HCT116 (cell line): ENCODE measurements around the gene BTBD9. TPM values are rescaled to one million over a fixed set of nuclear protein-coding genes. Genes with fewer than 3 reads are reported as not detected.

Experiments used
- ATAC-seq: fragments of 200-7000 bp; cut with Tn5 transposase; 2 replicates; pipeline ENCODE4 v1.9.1; 2020; ENCODE audit warnings: mild to moderate bottlenecking, moderate library complexity
- BruUV-seq: library from RNA; stranded (reverse); fragments of 400-500 nt; replicated peaks from 2 replicates; lab custom pipeline; 2021; lab: Mats Ljungman, UMichigan
- CTCF ChIA-PET: fragments of 300-600 bp; sonication (Branson Sonifier 250); formaldehyde crosslinking; loops from one replicate; lab custom pipeline; 2021; ENCODE audit warnings: antibody characterized with exemption; lab: Charles Lee
- POLR2A ChIA-PET: fragments of 300-600, 350-600 bp; sonication (Branson Sonifier 250); formaldehyde crosslinking; loops from one replicate; lab custom pipeline; 2021; ENCODE audit warnings: antibody characterized with exemption; lab: Charles Lee
- RAD21 ChIA-PET, 2 experiments: fragments of 300-600 bp; sonication (Branson Sonifier 250); formaldehyde crosslinking; loops; one replicate each; lab custom pipeline; 2023; ENCODE audit warnings: low total read pairs in 2 of 2; ENCODE audit not compliant: uncharacterized antibody in 2 of 2, unreplicated experiment in 2 of 2, low non-redundant PET in 1 of 2; lab: Charles Lee
- DNase-seq: peaks from one replicate; pipeline ENCODE4 v3.0.0-alpha.2; 2010; ENCODE audit warnings: low read depth, low spot score
- H2AFZ ChIP-seq: fragments of 200-600 bp; shearing (Covaris generic), sonication (generic); 2 replicates; pipeline ENCODE4 v1.6.1; 2017; ENCODE audit warnings: low read depth, mixed run types, mixed read lengths, antibody characterized with exemption, low read length; ENCODE audit not compliant: poor library complexity, severe bottlenecking
- H3K27ac ChIP-seq: 2 replicates; pipeline ENCODE4 v1.5.1; 2012; ENCODE audit warnings: low read depth, low read length
- H3K27me3 ChIP-seq: fragments of 200-600 bp; sonication (generic); 2 replicates; pipeline ENCODE4 v1.6.1; 2016; ENCODE audit warnings: mixed run types, low read length, mixed read lengths; ENCODE audit not compliant: insufficient read depth
- H3K36me3 ChIP-seq, 2 experiments: fragments of 200-500 bp in 1 of 2; fragments of 200-600 bp in 1 of 2; sonication (Bioruptor generic) in 1 of 2; sonication (generic) in 1 of 2; 2 replicates each; pipeline versions ENCODE4 v1.5.1 to v1.6.1; 2014 to 2016; ENCODE audit warnings: low read length in 2 of 2, inconsistent platforms in 1 of 2, mixed read lengths in 1 of 2, mixed run types in 1 of 2; ENCODE audit not compliant: insufficient read depth in 2 of 2, control insufficient read depth in 1 of 2
- H3K4me1 ChIP-seq, 2 experiments: fragments of 200-600 bp in 1 of 2; sonication (generic) in 1 of 2; 2 replicates each; pipeline versions ENCODE4 v1.5.1 to v1.6.1; 2012 to 2017; ENCODE audit warnings: low read length in 2 of 2, inconsistent platforms in 1 of 2, mild to moderate bottlenecking in 1 of 2, mixed read lengths in 1 of 2, mixed run types in 1 of 2, moderate library complexity in 1 of 2; ENCODE audit not compliant: insufficient read depth in 2 of 2, control insufficient read depth in 1 of 2
- H3K4me2 ChIP-seq: fragments of 200-600 bp; sonication (generic); 2 replicates; pipeline ENCODE4 v1.6.1; 2017; ENCODE audit warnings: mixed run types, low read length, mixed read lengths
- H3K4me3 ChIP-seq, 2 experiments: fragments of 200-600 bp in 1 of 2; sonication (generic) in 1 of 2; replicated peaks in 1 of 2; 2 replicates each; pipeline ENCODE4 v1.5.1; 2011 to 2016; ENCODE audit warnings: low read length in 2 of 2, control low read depth in 1 of 2, low read depth in 1 of 2, mild to moderate bottlenecking in 1 of 2, mixed read lengths in 1 of 2, mixed run types in 1 of 2
- H3K79me2 ChIP-seq: fragments of 200-600 bp; sonication (generic); 2 replicates; pipeline ENCODE4 v1.6.1; 2017; ENCODE audit warnings: mild to moderate bottlenecking, mixed run types, low read length, moderate library complexity, mixed read lengths; ENCODE audit not compliant: insufficient read depth
- H3K9ac ChIP-seq: fragments of 200-600 bp; sonication (generic); 2 replicates; pipeline ENCODE4 v1.6.1; 2016; ENCODE audit warnings: low read length, mixed read lengths
- H3K9me2 ChIP-seq: fragments of 200-600 bp; sonication (generic), shearing (Covaris generic); 2 replicates; pipeline ENCODE4 v1.6.1; 2017; ENCODE audit warnings: mixed run types, mild to moderate bottlenecking, moderate library complexity; ENCODE audit not compliant: insufficient read depth
- H3K9me3 ChIP-seq, 2 experiments: fragments of 200-500 bp in 1 of 2; fragments of 200-600 bp in 1 of 2; sonication (Bioruptor generic) in 1 of 2; sonication (generic) in 1 of 2; 2 replicates each; pipeline ENCODE4 v1.6.1; 2014 to 2017; ENCODE audit warnings: low read length in 2 of 2, mixed read lengths in 2 of 2, inconsistent platforms in 1 of 2, low read depth in 1 of 2, mild to moderate bottlenecking in 1 of 2, mixed run types in 1 of 2, moderate library complexity in 1 of 2; ENCODE audit not compliant: control insufficient read depth in 1 of 2, insufficient read depth in 1 of 2
- H4K20me1 ChIP-seq: fragments of 200-600 bp; sonication (generic), shearing (Covaris generic); 2 replicates; pipeline ENCODE4 v1.6.1; 2017; ENCODE audit warnings: mixed run types, mild to moderate bottlenecking, moderate library complexity; ENCODE audit not compliant: insufficient read depth
- EGR1 ChIP-seq: IDR thresholded peaks from 2 replicates; pipeline ENCODE4 v1.6.1; 2012; ENCODE audit warnings: low read depth
- EZH2phosphoT487 ChIP-seq: fragments of 200-600 bp; IDR thresholded peaks from 2 replicates; pipeline ENCODE4 v1.6.1; 2018; ENCODE audit warnings: antibody characterized with exemption, borderline replicate concordance
- FOSL1 ChIP-seq: IDR thresholded peaks from 2 replicates; pipeline ENCODE4 v1.6.1; 2012; ENCODE audit warnings: low read depth
- POLR2A ChIP-seq: IDR thresholded peaks from 2 replicates; pipeline ENCODE4 v1.7.0; 2011; ENCODE audit warnings: borderline replicate concordance; ENCODE audit not compliant: insufficient read depth, insufficient read length; ENCODE audit errors: extremely low read depth
- POLR2AphosphoS5 ChIP-seq: IDR thresholded peaks from 2 replicates; pipeline ENCODE4 v1.6.1; 2011; ENCODE audit warnings: mild to moderate bottlenecking, low read depth, low read length, moderate library complexity
- SIN3A ChIP-seq: IDR thresholded peaks from 2 replicates; pipeline ENCODE4 v1.6.1; 2012; ENCODE audit warnings: low read depth
- SP1 ChIP-seq: IDR thresholded peaks from 2 replicates; pipeline ENCODE4 v1.6.1; 2012; ENCODE audit warnings: low read depth
- TCF7L2 ChIP-seq: IDR thresholded peaks from 2 replicates; pipeline ENCODE4 v1.7.0; 2011; ENCODE audit warnings: borderline replicate concordance, inconsistent platforms; ENCODE audit not compliant: insufficient read depth, insufficient read length; ENCODE audit errors: extremely low read depth
- YY1 ChIP-seq: IDR thresholded peaks from 2 replicates; pipeline ENCODE4 v1.6.1; 2011; ENCODE audit warnings: low read length, low read depth, moderate library complexity, mild to moderate bottlenecking; ENCODE audit not compliant: insufficient replicate concordance; ENCODE audit errors: extremely low read depth
- ZFX ChIP-seq: fragments of 450-650 bp; IDR thresholded peaks from 2 replicates; pipeline ENCODE4 v1.6.1; 2017
- ZNF274 ChIP-seq: fragments of 200-500 bp; sonication (Bioruptor generic); IDR thresholded peaks from 2 replicates; pipeline ENCODE4 v1.6.1; 2014; ENCODE audit warnings: mild to moderate bottlenecking, low read depth, low read length, inconsistent platforms
- intact Hi-C: fragments of 100-400 bp; cut with micrococcal nuclease; formaldehyde crosslinking; loops from 2 replicates; pipeline ENCODE4 v1.10.0; 2022
- total RNA-seq: library from RNA; stranded (reverse); gene quantifications from one replicate; pipeline ENCODE4 v1.2.1, GENCODE V29; 2021; ENCODE audit not compliant: unreplicated experiment
- TF ChIP-seq, protein P1 (sequence below): IDR thresholded peaks from 2 replicates; pipeline ENCODE4 v1.6.1; 2011; ENCODE audit warnings: mild to moderate bottlenecking, low read length, moderate library complexity; ENCODE audit not compliant: insufficient replicate concordance; ENCODE audit errors: extremely low read depth
- TF ChIP-seq, protein P2 (sequence below): IDR thresholded peaks from 2 replicates; pipeline ENCODE4 v1.6.1; 2012

BTBD9 gene
- total RNA-seq, 1 experiment from 2014 or later, result 10.9 TPM

DNA sequence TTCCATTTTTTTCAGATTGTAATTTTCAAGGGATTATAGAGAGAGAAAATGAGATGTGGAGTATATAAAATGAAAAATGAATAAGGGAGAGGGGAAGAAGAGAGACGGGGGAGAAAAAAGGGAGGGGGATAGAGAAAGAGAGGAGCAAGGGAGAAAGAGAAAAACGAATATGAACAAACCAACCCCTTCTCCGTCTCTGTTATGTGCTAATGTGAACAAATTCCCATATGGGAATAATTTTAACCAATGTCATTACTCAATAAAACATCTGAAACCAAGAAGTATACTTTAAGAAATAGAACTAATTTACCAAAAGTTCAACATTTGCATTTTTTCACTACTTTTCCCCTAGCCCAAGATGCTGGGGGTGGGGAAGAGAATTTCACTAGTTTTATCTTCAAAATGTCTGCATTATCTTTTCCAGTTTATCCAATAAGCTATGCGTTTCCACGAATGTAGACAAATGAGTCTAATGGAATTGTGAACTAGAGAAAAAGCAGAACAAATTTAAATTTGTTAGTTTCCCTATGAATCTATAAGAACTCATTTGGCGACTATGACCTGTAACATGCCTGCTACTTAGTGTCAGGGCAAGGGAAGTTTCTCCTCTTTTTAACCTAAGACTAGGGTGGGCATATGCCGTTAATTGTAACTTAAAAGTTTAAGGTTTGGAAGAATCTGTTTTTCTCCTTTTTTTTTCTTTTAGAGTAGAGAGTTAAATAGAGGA is 286.3 kb downstream of the BTBD9 start:
- H3K79me2 ChIP-seq, result no peaks in the 10 kb centered on the region
- H3K9ac ChIP-seq, result no peak overlapping the region
- no peaks in the 10 kb centered on the region for H4K20me1 ChIP-seq
- RAD21 ChIA-PET, result no interaction called here
- TF ChIP-seq POLR2AphosphoS5, result no peak
- TF ChIP-seq, protein P1, sequence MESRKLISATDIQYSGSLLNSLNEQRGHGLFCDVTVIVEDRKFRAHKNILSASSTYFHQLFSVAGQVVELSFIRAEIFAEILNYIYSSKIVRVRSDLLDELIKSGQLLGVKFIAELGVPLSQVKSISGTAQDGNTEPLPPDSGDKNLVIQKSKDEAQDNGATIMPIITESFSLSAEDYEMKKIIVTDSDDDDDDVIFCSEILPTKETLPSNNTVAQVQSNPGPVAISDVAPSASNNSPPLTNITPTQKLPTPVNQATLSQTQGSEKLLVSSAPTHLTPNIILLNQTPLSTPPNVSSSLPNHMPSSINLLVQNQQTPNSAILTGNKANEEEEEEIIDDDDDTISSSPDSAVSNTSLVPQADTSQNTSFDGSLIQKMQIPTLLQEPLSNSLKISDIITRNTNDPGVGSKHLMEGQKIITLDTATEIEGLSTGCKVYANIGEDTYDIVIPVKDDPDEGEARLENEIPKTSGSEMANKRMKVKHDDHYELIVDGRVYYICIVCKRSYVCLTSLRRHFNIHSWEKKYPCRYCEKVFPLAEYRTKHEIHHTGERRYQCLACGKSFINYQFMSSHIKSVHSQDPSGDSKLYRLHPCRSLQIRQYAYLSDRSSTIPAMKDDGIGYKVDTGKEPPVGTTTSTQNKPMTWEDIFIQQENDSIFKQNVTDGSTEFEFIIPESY, result no peak
- no peak for TF ChIP-seq ZNF274
- TF ChIP-seq FOSL1, result no peak
- TF ChIP-seq POLR2A, result no peak
- intact Hi-C loops, result no loop called here
- H3K27ac ChIP-seq, result no peak overlapping the region
- H3K27me3 ChIP-seq, result peaks cover 7% of the 10 kb centered on the region; the same call in 1 of the 2 replicates
- H3K4me3 ChIP-seq, result no peak overlapping the region
- POLR2A ChIA-PET, result no interaction called here
- H3K9me2 ChIP-seq, result no peaks in the 10 kb centered on the region
- H3K9me3 ChIP-seq, result no peaks in the 10 kb centered on the region
- CTCF ChIA-PET, result no interaction called here
- no TSS peak for BruUV-seq
- DNase-seq (no peak), ATAC-seq (no peak)
- H2AFZ ChIP-seq, result no peak overlapping the region
- no peak overlapping the region for H3K4me2 ChIP-seq
- no peaks in the 10 kb centered on the region for H3K36me3 ChIP-seq
- H3K4me1 ChIP-seq, result peaks cover 0 to 3% of the 10 kb centered on the region in 2 experiments; a peak in 2 of 4 replicates

DNA sequence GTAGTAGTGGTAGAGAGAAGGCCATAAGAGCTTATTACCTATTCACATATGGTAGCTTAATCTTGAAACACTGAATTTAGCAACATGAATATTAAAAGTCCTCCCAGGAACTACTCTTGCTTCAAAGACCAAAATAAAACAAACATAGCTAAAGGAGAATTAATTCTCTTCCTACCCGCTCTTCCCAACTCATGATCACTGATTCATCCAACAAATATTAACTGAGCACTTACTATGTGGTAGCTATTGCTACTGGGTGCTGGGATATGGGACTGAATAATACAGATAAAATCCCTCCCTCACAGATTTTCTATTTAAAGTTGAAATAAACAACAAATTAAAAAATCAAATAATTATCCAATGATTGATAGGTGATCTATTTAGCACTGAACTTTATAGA is 287.1 kb downstream of the BTBD9 start:
- Histone ChIP-seq H3K4me3 (no peak overlapping the region), H2AFZ (no peak overlapping the region), H3K4me2 (no peak overlapping the region), H3K9ac (no peak overlapping the region), H3K36me3 (no peaks in the 10 kb centered on the region), H3K4me1 (no peaks in the 10 kb centered on the region), H3K9me2 (no peaks in the 10 kb centered on the region), H3K9me3 (no peaks in the 10 kb centered on the region), H3K27me3 (peaks cover 7% of the 10 kb centered on the region; the same call in 1 of the 2 replicates), H3K27ac (no peak overlapping the region), H3K79me2 (no peaks in the 10 kb centered on the region), H4K20me1 (no peaks in the 10 kb centered on the region)
- POLR2A ChIA-PET, result no interaction called here
- intact Hi-C loops, result no loop called here
- CTCF ChIA-PET, result no interaction called here
- BruUV-seq, result no TSS peak
- DNase-seq (no peak), ATAC-seq (no peak)
- RAD21 ChIA-PET, result no interaction called here
- TF ChIP-seq ZFX (no peak), EZH2phosphoT487 (no peak), EGR1 (no peak), SIN3A (no peak), YY1 (no peak), SP1 (no peak), TCF7L2 (no peak), POLR2A (no peak)
- TF ChIP-seq, protein P2, sequence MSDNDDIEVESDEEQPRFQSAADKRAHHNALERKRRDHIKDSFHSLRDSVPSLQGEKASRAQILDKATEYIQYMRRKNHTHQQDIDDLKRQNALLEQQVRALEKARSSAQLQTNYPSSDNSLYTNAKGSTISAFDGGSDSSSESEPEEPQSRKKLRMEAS, result no peak
- TF ChIP-seq, protein P1, result no peak
